Smooth muscle cell (in vitro differentiated cells): ENCODE results near the gene GUSB. TPM values are rescaled to one million over a fixed set of nuclear protein-coding genes. Genes with fewer than 3 reads are reported as not detected.

Experiments
- DNase-seq: peaks from one replicate; lab custom pipeline; 2025; ENCODE audit not compliant: unreplicated experiment; lab: John Stamatoyannopoulos, UW
- H2AFZ ChIP-seq: fragments of 200-600 bp; sonication (generic); 2 replicates; pipeline ENCODE4 v1.6.0; 2016; ENCODE audit warnings: antibody characterized with exemption, low read depth, mild to moderate bottlenecking
- H3F3A ChIP-seq: fragments of 200-600 bp; sonication (generic); 2 replicates; pipeline ENCODE4 v1.6.0; 2017; ENCODE audit warnings: antibody characterized with exemption, low read depth
- H3K27ac ChIP-seq: fragments of 200-600 bp; sonication (generic); 2 replicates; pipeline ENCODE4 v1.5.1; 2016; ENCODE audit warnings: low read depth, mild to moderate bottlenecking
- H3K27me3 ChIP-seq: fragments of 200-600 bp; sonication (generic); 2 replicates; pipeline ENCODE4 v1.6.1; 2016; ENCODE audit warnings: low read depth, mild to moderate bottlenecking
- H3K36me3 ChIP-seq: fragments of 200-600 bp; sonication (generic); 2 replicates; pipeline ENCODE4 v1.5.1; 2016; ENCODE audit warnings: low read depth
- H3K4me1 ChIP-seq: fragments of 200-600 bp; sonication (generic); 2 replicates; pipeline ENCODE4 v1.5.1; 2016; ENCODE audit warnings: low read depth
- H3K4me2 ChIP-seq: fragments of 200-600 bp; sonication (generic); 2 replicates; pipeline ENCODE4 v1.6.0; 2016; ENCODE audit warnings: mild to moderate bottlenecking
- H3K4me3 ChIP-seq: fragments of 200-600 bp; sonication (generic); 2 replicates; pipeline ENCODE4 v1.5.1; 2016; ENCODE audit warnings: mild to moderate bottlenecking
- H3K79me2 ChIP-seq: fragments of 200-600 bp; sonication (generic); 2 replicates; pipeline ENCODE4 v1.6.0; 2016; ENCODE audit warnings: low read depth, mild to moderate bottlenecking
- H3K9ac ChIP-seq: fragments of 200-600 bp; sonication (generic); 2 replicates; pipeline ENCODE4 v1.6.0; 2016; ENCODE audit warnings: low read depth
- H3K9me3 ChIP-seq: fragments of 200-600 bp; sonication (generic); replicated peaks from 2 replicates; pipeline ENCODE4 v1.5.1; 2016; ENCODE audit warnings: low read depth
- H4K20me1 ChIP-seq: fragments of 200-600 bp; sonication (generic); 2 replicates; pipeline ENCODE4 v1.6.0; 2016; ENCODE audit warnings: low read depth
- WGBS: methylation state at CpG from one replicate; pipeline ENCODE4 v1.1.7; 2016; ENCODE audit warnings: low lambda C conversion rate; 5-methylcytosine and 5-hydroxymethylcytosine counted together
- polyA plus RNA-seq: library from polyadenylated mRNA; unstranded; fragments of >200 nt; fragmentation: Nextera tagmentation; extraction: Ambion mirVana; gene quantifications from 2 replicates; pipeline ENCODE4 v1.2.1, GENCODE V29; 2016
- total RNA-seq: library from RNA; depleted of rRNA; stranded (reverse); fragments of >200 nt; gene quantifications from 2 replicates; pipeline ENCODE4 v1.2.3, GENCODE V29; 2014
- TF ChIP-seq, protein P1 (sequence below): fragments of 200-600 bp; sonication (generic); IDR thresholded peaks from 2 replicates; pipeline ENCODE4 v1.5.1; 2017; ENCODE audit warnings: borderline replicate concordance, mild to moderate bottlenecking, antibody characterized with exemption; ENCODE audit not compliant: insufficient read depth, poor library complexity, severe bottlenecking

GUSB gene
- total and polyA plus RNA-seq, 2 experiments from 2014 or later = 24.4 to 42.1 TPM

DNA sequence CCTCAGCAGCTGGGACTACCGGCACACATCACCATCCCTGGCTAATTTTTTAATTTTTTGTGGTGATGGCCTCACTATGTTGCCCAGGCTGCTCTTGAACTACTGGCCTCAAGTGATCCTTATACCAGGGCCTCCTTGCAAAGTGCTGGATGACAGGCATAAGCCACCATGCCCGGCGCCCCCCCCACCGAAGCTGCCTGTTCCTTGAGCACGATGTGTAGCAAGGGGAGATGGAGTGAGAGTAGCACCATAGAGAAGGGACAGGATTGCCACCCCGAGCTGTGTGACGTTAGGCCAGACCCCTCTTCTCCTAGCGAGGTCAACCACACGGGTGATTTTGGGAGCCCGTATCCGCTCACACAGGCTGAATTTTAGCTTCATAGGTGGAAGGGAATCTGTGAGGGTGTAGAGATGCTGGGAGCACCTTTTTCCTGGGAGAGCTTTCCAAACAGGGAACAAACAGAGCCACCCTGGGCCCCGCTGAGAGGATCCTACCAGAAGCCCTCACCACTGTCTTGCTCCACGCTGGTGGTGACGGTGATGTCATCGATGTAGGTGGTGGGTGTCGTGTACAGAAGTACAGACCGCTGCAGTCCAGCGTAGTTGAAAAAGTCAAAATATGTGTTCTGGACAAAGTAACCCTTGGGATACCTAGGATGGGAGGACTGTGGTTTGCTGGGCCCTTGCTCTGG, 3.0 kb downstream of the GUSB start:
- H3K9me3 ChIP-seq = no peaks in the 10 kb centered on the region
- no peaks in the 10 kb centered on the region for H3F3A ChIP-seq
- no peak overlapping the region for H3K27ac ChIP-seq
- H3K4me2 ChIP-seq = no peak overlapping the region
- no peak overlapping the region for H3K4me3 ChIP-seq
- 98% methylated on average over 18 of the region's 18 CpGs for WGBS
- no peaks in the 10 kb centered on the region for H3K4me1 ChIP-seq
- no peaks in the 10 kb centered on the region for H3K27me3 ChIP-seq
- TF ChIP-seq, protein P1, sequence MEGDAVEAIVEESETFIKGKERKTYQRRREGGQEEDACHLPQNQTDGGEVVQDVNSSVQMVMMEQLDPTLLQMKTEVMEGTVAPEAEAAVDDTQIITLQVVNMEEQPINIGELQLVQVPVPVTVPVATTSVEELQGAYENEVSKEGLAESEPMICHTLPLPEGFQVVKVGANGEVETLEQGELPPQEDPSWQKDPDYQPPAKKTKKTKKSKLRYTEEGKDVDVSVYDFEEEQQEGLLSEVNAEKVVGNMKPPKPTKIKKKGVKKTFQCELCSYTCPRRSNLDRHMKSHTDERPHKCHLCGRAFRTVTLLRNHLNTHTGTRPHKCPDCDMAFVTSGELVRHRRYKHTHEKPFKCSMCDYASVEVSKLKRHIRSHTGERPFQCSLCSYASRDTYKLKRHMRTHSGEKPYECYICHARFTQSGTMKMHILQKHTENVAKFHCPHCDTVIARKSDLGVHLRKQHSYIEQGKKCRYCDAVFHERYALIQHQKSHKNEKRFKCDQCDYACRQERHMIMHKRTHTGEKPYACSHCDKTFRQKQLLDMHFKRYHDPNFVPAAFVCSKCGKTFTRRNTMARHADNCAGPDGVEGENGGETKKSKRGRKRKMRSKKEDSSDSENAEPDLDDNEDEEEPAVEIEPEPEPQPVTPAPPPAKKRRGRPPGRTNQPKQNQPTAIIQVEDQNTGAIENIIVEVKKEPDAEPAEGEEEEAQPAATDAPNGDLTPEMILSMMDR = no peak
- H2AFZ ChIP-seq = no peak overlapping the region
- H3K9ac ChIP-seq = no peak overlapping the region
- no peak for DNase-seq
- no peaks in the 10 kb centered on the region for H4K20me1 ChIP-seq
- peaks cover 6% of the 10 kb centered on the region for H3K79me2 ChIP-seq
- H3K36me3 ChIP-seq = no peaks in the 10 kb centered on the region

DNA sequence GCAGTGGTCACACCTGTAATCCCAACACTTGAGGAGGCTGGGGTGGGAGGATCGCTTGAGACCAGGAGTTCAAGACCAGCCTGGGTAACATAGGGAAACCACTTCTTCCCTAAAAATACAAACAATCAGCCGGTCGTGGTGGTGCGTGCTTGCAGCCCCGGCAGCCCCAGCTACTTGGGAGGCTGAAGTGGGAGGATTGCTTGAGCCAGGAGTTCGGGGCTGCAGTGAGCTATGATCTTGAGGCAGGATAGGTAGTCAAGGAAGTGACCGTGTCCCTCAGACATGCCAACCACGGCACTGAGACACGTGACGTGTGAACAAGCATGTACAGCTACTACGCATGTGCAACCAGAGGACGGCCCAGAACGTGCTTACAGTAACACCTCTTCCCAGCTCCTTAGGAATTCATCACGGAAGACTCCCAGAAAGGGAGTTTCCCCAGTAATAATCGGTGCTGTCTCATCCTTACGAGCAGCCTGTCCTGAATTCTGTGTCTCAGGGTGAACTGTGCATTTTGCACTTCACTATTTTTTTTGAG, 5.3 kb downstream of the GUSB start:
- 97% methylated on average over 16 of the region's 16 CpGs for WGBS

DNA sequence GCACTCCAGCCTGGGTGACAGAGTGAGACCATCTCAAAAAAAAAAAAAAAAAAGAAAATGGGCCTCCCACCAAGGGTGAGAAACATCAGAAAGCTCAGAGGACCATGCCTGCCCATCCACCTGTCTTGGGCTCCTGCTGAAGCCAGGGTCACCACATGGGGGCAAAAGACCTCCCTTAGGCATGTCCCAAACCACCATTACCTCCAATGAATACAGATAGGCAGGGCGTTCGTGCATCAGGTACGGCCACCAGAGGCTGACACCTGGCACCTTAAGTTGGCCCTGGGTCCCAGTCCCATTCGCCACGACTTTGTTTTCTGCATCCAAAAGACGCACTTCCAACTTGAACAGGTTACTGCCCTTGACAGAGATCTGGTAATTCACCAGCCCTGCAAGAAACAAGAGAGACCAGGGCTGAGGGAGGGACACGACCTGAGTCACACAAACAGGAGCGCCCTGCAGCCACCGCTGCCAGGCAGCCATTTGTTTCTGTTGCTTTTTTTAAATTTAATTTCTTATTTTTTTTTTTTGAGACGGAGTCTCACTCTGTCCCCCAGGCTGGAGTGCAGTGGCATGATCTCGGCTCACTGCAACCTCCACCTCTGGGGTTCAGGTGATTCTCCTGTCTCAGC, 6.1 kb downstream of the GUSB start:
- WGBS = 96% methylated on average over 11 of the region's 11 CpGs
- no peak for DNase-seq
- no peaks in the 10 kb centered on the region for H3F3A ChIP-seq

More for the DNA sequence above, 5.3 kb downstream of the GUSB start:
- DNase-seq = no peak
- Histone ChIP-seq H3K36me3 (no peaks in the 10 kb centered on the region), H3K27ac (no peak overlapping the region), H4K20me1 (no peaks in the 10 kb centered on the region), H3K9me3 (no peaks in the 10 kb centered on the region), H3F3A (no peaks in the 10 kb centered on the region), H2AFZ (no peak overlapping the region), H3K4me2 (no peak overlapping the region), H3K79me2 (peaks cover 6% of the 10 kb centered on the region), H3K9ac (no peak overlapping the region), H3K4me1 (no peaks in the 10 kb centered on the region), H3K27me3 (no peaks in the 10 kb centered on the region), H3K4me3 (no peak overlapping the region)
- TF ChIP-seq, protein P1 = no peak

More for the DNA sequence above, 6.1 kb downstream of the GUSB start:
- no peak overlapping the region for H3K4me3 ChIP-seq
- TF ChIP-seq, protein P1 = no peak
- H2AFZ ChIP-seq = no peak overlapping the region
- no peaks in the 10 kb centered on the region for H4K20me1 ChIP-seq
- no peaks in the 10 kb centered on the region for H3K27me3 ChIP-seq
- no peaks in the 10 kb centered on the region for H3K4me1 ChIP-seq
- no peak overlapping the region for H3K27ac ChIP-seq
- H3K79me2 ChIP-seq = peaks cover 2% of the 10 kb centered on the region
- H3K4me2 ChIP-seq = no peak overlapping the region
- H3K9me3 ChIP-seq = no peaks in the 10 kb centered on the region
- no peaks in the 10 kb centered on the region for H3K36me3 ChIP-seq
- H3K9ac ChIP-seq = no peak overlapping the region
